ENCODE measurements around the gene SLC22A23. TPM values are rescaled to one million over a fixed set of nuclear protein-coding genes. Genes with fewer than 3 reads are reported as not detected.

Gene SLC22A23
- total and polyA plus RNA-seq, 2 experiments from 2014 or later, result 15.7 to 24.9 TPM

GRCh38 chr6:3407840-3408239 is 49.0 kb downstream of the SLC22A23 start:
- Histone ChIP-seq H3K4me3 (no peak overlapping the region), H3K4me1 (ENCODE audit: low read depth) (peaks cover 51% of the 10 kb centered on the region)
- TF ChIP-seq CTCF (IDR thresholded peaks at IDR 0.05; ENCODE audit: low read depth, low read length), result no peak

GRCh38 chr6:3406891-3407809 is 49.7 kb downstream of the SLC22A23 start:
- Histone ChIP-seq H3K36me3 (no peaks in the 10 kb centered on the region), H3K9me3 (ENCODE audit: low read depth) (no peaks in the 10 kb centered on the region), H3K27me3 (no peaks in the 10 kb centered on the region), H3K4me1 (ENCODE audit: low read depth) (peaks cover 55% of the 10 kb centered on the region), H3K27ac (no peak overlapping the region), H3K4me3 (no peak overlapping the region)
- DNase-seq (ENCODE audit: low read depth in 1 of 2, low spot score in 1 of 2), result no peak
- TF ChIP-seq CTCF (IDR thresholded peaks at IDR 0.05; ENCODE audit: low read depth, low read length), result no peak

More at GRCh38 chr6:3407840-3408239, 49.0 kb downstream of the SLC22A23 start:
- H3K36me3 ChIP-seq, result no peaks in the 10 kb centered on the region
- H3K27me3 ChIP-seq, result no peaks in the 10 kb centered on the region
- no peak overlapping the region for H3K27ac ChIP-seq
- DNase-seq (ENCODE audit: low read depth in 1 of 2, low spot score in 1 of 2), result no peak
- no peaks in the 10 kb centered on the region for H3K9me3 ChIP-seq (ENCODE audit: low read depth)

GRCh38 chr6:3406362-3406821 is 50.5 kb downstream of the SLC22A23 start:
- Histone ChIP-seq H3K4me3 (no peak overlapping the region), H3K36me3 (no peaks in the 10 kb centered on the region), H3K9me3 (ENCODE audit: low read depth) (no peaks in the 10 kb centered on the region), H3K4me1 (ENCODE audit: low read depth) (peaks cover 55% of the 10 kb centered on the region), H3K27ac (no peak overlapping the region), H3K27me3 (no peaks in the 10 kb centered on the region)
- TF ChIP-seq CTCF (IDR thresholded peaks at IDR 0.05; ENCODE audit: low read depth, low read length), result no peak
- no peak for DNase-seq (ENCODE audit: low read depth in 1 of 2, low spot score in 1 of 2)

- H3K4me3 ChIP-seq, result no peak overlapping the region
- H3K36me3 ChIP-seq, result no peaks in the 10 kb centered on the region
- peak in 1 of 2 donors; percentile 76 for DNase-seq (ENCODE audit: low read depth in 1 of 2, low spot score in 1 of 2)
- H3K9me3 ChIP-seq (ENCODE audit: low read depth), result no peaks in the 10 kb centered on the region
- no peaks in the 10 kb centered on the region for H3K27me3 ChIP-seq
- peaks cover 52% of the 10 kb centered on the region for H3K4me1 ChIP-seq (ENCODE audit: low read depth)
- no peak for TF ChIP-seq CTCF (IDR thresholded peaks at IDR 0.05; ENCODE audit: low read depth, low read length)
- H3K27ac ChIP-seq, result no peak overlapping the region
These were observed 51.2 kb downstream of the SLC22A23 start for GRCh38 chr6:3405679-3406078.

- H3K4me1 ChIP-seq (ENCODE audit: low read depth), result peaks cover 47% of the 10 kb centered on the region
- no peaks in the 10 kb centered on the region for H3K9me3 ChIP-seq (ENCODE audit: low read depth)
- no peak for TF ChIP-seq CTCF (IDR thresholded peaks at IDR 0.05; ENCODE audit: low read depth, low read length)
- H3K4me3 ChIP-seq, result no peak overlapping the region
- no peaks in the 10 kb centered on the region for H3K36me3 ChIP-seq
- no peak overlapping the region for H3K27ac ChIP-seq
- DNase-seq (ENCODE audit: low read depth in 1 of 2, low spot score in 1 of 2), result peak in 1 of 2 donors; percentile 20
- H3K27me3 ChIP-seq, result no peaks in the 10 kb centered on the region
These were observed 51.7 kb downstream of the SLC22A23 start for GRCh38 chr6:3405182-3405518.

Data from cardiac muscle cell (in vitro differentiated cells and primary cell).